ENCODE data around the gene ZNF829.
A peak's percentile ranks its signal among the peaks of the same experiment; 100 is the strongest.

Gene ZNF829

GRCh38 chr19:36915992-36916830, at the start of gene ZNF829, which contains the start of gene ZNF568:
Gene ZNF829 (minus strand): TSS chr19:36916291. CDS start chr19:36915167, 1,124 bp downstream.
Gene ZNF568 (plus strand): TSS chr19:36916332. CDS start chr19:36922771, 6,439 bp downstream.
- peak within 1 kb of the TSS; percentile 91 for H3K4me3 ChIP-seq (ENCODE audit: low read length)
- DNase-seq (ENCODE audit: low read depth), result peak; percentile 91
- peak; percentile 69 for TF ChIP-seq CTCF (IDR thresholded peaks at IDR 0.05; ENCODE audit: insufficient read depth, low read depth, low read length, missing control alignments)

- TF ChIP-seq CTCF (IDR thresholded peaks at IDR 0.05; ENCODE audit: insufficient read depth, low read depth, low read length, missing control alignments), result no peak
- H3K4me3 ChIP-seq (ENCODE audit: low read length), result no peak overlapping the region
- no peak for DNase-seq (ENCODE audit: low read depth)
These were observed 47.2 kb upstream of the ZNF829 start for GRCh38 chr19:36963280-36963679.

GRCh38 chr19:36962346-36962745, 46.3 kb upstream of the ZNF829 start:
- H3K4me3 ChIP-seq (ENCODE audit: low read length), result no peak overlapping the region
- no peak for TF ChIP-seq CTCF (IDR thresholded peaks at IDR 0.05; ENCODE audit: insufficient read depth, low read depth, low read length, missing control alignments)
- DNase-seq (ENCODE audit: low read depth), result no peak

- TF ChIP-seq CTCF (IDR thresholded peaks at IDR 0.05; ENCODE audit: insufficient read depth, low read depth, low read length, missing control alignments), result no peak
- no peak overlapping the region for H3K4me3 ChIP-seq (ENCODE audit: low read length)
- no peak for DNase-seq (ENCODE audit: low read depth)
These were observed 34.4 kb upstream of the ZNF829 start for GRCh38 chr19:36950335-36951119.

DNA sequence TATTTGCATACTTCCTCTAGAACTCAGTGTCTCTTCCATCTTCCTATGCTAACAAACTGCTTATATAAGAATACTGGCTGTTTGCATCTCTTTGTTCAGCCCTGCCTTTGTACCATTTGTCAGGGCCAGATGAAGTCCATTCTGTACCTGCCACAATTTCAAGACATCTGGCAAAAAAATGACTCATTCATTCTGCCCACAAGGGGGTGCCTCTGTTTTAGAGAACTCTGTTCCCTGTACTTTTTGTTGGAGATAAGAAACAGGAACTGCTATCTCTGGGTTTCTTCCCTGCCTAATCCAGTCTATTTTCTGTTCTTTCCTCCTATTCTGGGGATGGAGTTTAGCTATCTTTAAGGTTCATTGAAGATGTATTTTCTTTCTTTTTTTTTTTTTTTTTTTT, 23.1 kb upstream of the ZNF829 start:
- peak; percentile 11 for TF ChIP-seq CTCF (IDR thresholded peaks at IDR 0.05; ENCODE audit: insufficient read depth, low read depth, low read length, missing control alignments)
- no peak for DNase-seq (ENCODE audit: low read depth)
- no peak overlapping the region for H3K4me3 ChIP-seq (ENCODE audit: low read length)

- DNase-seq (ENCODE audit: low read depth), result no peak
- no peak overlapping the region for H3K4me3 ChIP-seq (ENCODE audit: low read length)
- no peak for TF ChIP-seq CTCF (IDR thresholded peaks at IDR 0.05; ENCODE audit: insufficient read depth, low read depth, low read length, missing control alignments)
These were observed 15.6 kb upstream of the ZNF829 start for GRCh38 chr19:36931684-36932083.
